Kidney capillary endothelial cell (primary cell): Measurements from ENCODE around the gene TIFAB.
"Not testable (repeated sequence)": the region's sequence is repeated elsewhere in the genome, so short reads cannot be mapped to it uniquely, and the experiment has no call there.

Experiments used
- DNase-seq: peaks from one replicate; pipeline ENCODE4 v3.0.0-alpha.2; 2018; ENCODE audit warnings: low spot score

Gene TIFAB, protein sequence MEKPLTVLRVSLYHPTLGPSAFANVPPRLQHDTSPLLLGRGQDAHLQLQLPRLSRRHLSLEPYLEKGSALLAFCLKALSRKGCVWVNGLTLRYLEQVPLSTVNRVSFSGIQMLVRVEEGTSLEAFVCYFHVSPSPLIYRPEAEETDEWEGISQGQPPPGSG

DNA sequence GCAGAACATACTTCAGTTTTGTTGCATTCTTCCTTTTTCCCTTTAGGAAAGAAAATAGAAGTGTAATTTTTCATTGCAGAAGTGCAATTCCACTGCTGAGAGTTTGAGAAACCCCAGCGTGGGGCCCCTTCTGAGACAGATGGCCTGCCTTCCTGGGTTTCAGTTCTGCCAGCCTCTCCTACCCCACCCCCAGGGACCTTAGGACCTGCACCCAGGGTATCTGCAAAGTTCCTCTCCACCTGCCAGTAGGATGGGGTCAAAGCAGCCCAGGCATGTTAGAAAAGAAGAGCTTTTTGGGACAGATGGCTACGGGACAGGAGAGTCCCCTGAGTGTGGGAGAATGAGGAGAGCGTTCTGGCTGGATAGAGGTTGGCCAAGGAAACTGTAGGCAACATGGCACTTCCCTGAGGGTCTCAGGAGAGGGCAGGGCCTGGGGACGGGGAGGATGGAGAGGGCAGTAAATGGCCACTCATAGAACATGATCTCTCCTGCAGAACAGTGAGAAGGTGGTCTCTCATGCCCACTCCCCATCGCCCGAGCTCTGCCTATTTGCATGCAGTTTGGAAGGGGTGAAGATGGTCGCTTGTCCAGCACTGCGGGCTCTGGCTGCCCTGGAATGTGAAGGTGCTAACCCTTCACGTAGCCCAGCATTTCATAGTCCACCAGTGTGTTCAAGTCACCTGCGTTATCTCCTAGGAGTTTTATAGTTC, at the start of gene TIFAB:
TSS of gene TIFAB (minus strand) at position 31 of the 710 bp plus-strand sequence. CDS start 2,412 bp downstream, outside the sequence.
- no peak for DNase-seq

DNA sequence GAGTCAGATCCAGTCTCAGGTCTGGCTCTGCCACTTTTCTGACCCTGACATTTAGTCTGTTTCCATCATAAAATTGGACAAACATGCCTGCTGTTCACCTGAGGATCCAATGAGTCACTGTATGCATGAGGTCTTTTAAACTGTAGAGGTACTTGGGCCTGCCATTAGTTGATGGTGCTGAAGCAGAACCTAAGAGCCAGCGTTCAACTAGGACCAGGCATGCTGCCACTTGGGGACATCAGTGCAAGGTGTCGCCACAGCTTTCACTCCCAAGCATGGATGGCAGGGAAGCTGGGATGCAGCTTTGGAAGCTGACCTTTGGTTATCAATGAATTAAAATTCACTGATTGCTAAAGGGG, 46.5 kb upstream of the TIFAB start:
- no peak for DNase-seq

DNA sequence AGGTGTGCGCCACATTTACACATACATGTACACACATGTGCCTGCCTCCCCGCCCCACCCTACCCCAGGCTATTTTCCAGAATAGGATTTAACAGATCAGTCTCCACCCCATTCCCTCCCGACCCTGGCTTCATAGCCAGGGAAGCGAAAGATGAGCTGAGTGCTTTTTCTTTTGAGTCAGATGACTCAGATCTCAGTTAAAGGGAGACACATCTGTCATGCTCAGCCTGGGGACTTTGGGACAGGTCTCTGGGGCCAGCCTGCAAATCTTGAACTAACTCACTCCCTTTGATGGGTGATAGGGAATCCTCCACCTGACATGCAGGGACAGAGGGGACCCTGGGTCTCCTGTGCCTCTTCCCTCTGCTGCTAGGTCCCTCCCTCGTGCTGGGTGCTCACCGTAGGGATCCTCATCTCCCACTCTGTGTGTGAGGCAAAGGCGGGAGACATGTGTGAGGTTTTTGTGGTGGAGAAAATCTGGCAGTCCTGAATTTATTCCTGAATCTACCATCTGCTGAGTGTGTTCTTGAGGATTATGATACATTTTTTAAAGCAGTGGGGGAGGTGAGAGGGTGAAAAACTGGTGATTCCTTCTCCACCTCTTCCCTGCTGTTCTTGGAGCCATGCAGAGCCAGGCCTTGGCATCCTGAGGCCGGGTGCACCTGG, 46.0 kb upstream of the TIFAB start:
- DNase-seq: no peak

DNA sequence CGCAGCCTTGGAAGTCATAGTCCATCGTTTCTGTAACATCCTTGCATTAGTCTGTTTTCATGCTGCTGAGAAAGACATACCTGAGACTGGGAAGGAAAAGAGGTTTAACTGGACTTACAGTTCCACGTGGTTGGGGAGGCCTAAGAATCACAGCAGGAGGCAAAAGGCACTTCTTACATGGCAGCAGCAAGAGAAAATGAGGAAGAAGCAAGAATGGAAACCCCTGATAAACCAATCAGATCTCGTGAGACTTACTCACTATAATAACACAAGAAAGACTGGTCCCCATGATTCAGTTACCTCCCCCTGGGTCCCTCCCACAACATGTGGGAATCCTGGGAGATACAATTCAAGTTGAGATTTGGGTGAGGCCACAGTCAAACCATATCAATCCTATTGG, 43.4 kb upstream of the TIFAB start:
- not testable (repeated sequence) for DNase-seq

DNA sequence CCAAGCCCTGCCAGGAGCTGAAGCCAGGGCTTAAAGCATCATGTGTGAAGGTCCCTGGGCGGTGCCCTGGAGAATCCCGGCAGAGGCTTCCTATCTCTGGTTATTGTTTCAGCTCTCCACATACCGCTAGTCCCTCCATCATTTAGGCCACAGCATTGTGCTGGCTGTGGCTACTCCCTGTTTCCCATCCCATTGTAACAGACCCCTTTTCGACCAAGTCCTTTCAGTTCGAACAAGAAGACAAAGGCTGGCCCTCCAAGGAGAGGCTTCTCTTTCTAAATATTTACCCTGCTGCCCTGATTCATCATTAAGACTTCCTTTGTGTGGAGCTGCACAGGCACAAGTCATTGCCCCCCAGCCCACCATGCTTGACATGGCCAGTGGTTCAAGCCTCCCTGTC, 42.0 kb upstream of the TIFAB start:
- no peak for DNase-seq

DNA sequence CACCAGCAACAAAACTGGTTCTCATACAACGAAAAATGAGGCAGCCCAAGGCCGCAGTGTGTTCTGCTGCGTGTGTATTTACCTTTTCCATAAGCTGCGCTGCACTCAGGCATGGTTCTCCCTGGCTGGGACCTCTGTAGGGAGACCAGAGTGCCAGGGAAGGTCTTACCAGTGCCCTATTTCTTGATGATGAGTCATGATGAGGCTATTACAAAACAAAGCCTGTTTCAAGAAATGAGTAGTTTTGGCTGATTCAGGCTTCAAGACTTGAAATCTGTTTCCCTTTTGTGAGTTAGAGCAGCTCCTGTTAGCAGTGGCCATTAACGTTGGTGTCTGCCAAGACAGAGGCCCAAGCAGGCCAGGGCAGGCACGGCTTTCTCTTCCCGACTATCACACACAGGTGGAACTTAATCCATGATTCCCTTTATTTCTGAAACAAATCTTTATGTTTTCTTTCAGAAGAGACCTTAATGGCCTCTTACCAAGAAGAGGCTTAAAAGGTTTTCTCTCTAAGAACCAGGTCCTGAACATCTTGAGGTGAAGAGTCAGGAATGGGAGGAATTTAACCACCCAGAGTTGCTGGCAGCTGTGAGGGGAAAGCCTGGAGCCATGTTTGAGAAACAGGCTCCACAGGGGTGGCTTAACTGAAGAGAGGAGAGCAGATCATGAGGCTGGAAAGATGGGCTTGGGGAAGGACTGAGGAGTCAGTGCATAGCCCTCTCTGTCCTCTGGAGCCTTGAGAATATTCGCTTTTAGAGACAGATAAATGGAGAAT, 41.4 kb upstream of the TIFAB start:
- peak; percentile 25 for DNase-seq

DNA sequence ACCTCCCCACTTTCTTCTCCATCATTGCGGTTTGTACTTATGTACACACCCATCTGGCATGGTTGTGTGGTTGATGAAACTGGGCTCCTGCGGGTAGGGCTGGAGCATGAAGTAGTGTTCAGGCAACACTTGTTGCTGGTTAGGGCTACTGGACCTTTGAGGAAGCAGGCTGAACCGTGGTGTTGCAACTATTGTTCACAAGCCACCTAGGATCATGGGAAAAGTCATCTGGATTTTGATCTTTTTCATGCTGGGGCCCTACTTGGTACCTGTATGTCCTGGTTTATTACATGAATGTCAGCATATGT, 40.1 kb upstream of the TIFAB start:
- DNase-seq: no peak

DNA sequence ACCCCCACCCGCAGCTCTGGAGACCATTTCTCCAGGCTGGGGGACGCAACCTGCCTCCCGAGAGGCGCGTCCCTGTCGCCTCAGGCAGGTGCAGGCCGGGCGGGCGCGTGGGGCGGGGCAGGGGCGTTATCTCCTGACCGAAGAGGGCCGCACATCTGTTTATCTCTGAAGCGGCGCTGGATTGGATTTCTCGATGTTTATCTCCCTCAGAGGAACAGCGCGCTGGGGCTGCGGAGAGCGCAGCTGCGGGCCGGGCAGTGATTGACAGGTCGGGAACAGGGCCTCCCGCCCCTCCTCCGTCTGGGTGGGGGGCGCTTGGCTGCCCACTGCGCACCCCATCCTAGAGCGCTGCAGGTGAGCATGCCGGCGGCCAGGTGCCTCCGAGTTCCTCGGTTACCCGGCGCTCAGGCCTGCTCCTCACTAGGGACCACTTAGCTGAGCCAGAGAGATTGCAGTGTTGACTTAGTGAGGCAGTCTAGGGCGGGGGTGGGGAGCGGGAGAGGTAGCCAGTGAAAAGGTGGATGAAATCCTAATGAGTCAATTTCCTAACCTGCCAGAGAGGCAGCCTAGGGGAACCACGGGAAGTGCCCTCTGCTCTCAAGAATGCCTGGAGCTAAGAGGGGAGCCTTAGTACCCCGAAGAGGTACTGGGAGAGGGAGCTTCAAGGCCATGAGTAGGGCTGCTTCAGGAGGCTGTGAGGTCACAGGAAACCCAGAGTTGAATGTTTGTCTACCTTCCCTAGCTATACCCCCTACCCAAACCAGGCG, 39.6 kb upstream of the TIFAB start:
- no peak for DNase-seq

DNA sequence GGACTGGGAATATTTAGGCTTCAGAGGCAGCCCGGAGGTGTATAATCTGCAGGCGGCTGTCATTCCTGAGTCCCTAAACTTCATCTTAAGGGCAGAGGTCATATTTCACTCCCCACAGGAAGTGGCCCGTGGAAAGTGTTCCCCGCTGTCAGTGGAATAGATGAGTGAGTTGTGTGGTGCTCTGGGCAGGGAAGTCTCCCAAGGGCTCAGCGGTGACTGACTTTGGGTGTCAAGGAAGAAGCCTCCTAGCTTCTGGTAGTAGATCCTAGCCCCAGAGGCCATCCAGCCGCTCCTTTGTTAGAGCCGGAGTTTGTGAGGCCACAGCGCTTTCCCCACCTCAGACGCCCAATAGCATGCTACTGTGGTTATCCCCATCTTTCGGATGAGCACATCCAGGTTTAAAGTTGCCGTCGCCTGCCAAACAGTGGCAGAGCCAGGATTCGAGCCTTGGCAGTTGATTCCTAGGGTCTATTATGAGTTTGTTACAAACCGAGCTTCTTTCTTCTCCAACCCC, 38.9 kb upstream of the TIFAB start:
- DNase-seq: no peak

DNA sequence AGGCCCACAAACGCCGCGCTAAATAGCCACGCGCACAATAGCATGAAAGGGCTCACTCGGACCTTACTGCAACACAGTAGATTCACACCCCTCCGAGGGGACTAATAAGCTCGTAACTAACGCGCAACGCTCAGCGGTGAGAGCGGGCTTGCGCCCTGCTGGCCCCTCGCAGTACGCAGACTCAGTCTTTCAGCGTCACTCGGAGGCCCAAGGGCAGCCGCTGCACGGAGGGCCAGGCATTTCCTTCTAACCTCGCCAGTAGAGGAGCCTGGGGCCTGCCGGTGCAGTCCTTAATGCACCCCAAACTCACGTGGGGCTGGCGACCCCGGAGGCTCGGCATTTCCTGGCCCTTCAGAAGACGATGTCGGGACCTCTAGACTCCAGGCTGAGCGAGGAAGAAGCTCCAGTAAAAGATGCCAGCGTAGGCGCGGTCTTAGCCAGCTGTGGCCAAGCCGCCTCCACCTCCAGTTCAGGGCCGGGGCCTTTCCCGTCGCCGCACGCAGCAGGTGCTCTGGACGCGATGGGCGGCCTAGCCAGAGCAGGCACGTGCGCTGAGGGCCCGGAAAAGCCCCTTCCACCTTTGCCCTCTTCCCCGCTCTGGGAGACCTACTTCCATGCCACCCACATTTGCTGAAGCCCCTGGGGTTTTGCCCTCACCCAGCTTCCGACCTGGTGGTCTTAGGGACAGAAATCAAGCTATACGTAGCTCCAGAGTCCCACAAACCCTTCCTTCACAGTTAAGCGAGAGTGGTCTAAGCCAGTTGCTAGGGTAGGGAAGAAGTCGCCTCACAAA, 38.3 kb upstream of the TIFAB start:
- no peak for DNase-seq

DNA sequence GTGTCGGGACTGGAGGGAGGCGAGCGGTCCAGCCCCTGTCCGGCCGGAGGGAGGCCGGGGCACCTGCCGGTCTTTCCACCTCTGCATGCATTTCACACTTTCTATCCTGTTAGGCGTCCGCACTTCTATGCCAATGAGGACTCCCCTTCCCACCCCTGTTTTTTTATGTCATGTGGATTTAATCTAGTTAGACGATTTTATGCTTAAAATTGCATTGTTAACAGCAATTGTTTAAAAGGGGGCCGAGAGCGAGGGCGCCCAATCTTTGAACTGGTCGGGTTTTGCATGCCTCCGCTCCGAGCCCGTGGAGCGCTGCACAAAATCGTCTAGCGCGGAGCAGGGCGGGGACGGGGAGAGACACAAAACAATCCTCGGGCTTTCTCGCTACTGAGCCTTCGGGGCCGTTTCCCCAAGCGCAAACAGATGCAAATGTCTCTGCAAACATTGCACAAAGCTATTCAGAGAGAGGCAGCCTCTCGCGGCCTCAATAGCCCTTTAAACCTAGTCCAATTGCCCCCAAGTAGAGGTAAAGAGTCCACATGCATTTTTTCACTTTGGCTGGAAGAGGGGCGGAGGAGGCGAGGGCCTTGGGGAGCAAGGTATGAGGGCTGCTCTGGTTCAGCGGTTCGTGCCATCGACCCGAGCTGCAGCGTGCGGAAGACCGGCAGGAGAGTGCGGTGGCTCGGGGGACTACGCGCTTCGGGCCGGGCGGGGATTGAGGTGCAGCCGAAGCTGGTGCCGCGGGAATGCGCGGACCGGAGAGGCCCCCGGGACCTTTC, 37.5 kb upstream of the TIFAB start:
- no peak for DNase-seq

DNA sequence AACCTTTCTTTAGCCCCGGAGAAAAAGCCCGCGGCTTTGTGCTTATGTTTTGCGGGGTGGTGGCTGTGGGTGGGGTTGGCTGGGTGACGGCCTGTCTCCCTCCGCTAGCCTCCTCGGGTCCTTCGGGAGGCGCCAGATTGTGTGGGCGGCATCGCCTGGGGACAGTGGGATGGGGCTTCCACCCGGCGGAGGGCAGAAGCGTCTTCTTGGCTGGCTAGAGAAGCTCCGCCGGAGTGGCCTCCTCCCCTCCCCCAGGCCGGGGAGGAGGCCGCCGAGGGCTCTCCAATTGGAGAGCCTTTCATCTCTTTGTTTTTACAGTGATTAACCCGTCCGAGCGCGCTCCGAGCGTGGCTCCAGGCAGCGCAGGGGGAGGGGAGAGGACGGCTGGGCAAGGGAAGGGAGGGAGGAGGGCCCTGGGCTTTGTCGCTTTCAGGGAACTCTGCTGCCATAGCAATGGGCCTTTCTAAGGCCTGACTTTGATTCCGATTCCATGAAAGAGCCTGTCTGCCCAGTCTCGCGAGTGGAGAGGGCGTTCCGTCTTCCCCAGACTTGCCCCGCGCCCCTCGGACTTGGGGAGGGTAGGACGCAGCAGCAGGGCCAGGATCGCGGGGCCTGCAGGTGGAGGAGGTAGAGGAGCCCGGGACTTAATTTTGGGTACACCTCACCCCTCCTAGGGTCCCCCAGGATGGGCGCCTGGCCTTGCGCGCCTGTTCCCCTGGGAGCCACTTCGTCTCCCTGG, 36.7 kb upstream of the TIFAB start:
- DNase-seq: no peak

DNA sequence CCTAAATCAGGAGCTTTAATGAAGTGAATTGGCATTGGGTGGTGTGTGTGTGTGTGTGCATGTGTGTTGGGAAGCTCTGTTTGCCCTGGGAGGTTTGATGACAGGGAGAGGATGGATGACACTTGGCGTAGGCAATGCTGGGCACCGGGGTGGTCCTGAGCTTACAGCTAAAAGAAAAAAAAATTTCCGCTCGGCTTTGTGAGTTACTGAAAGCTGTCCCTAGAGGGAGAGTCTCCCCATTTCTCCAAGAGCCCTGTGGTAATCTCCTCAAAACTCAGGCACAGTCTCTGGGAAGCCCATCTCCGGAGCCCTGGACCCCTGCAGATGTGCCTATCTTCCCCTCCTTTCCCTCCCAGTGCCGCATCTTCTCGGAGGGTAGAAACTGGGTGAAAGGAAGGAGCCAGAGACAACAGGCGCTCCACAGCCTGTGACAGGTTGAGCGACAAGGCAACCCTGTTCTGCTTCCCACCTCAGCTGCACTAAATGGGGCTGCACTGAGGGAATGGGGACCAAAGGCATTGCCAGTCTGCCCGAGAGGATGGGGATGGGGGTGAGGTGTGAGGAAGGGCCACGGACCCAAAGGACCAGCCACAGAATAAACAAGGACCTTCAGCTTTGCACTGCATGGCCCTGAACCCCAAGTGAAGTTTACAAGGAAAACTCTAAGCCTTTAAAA, 35.8 kb upstream of the TIFAB start:
- DNase-seq: no peak

DNA sequence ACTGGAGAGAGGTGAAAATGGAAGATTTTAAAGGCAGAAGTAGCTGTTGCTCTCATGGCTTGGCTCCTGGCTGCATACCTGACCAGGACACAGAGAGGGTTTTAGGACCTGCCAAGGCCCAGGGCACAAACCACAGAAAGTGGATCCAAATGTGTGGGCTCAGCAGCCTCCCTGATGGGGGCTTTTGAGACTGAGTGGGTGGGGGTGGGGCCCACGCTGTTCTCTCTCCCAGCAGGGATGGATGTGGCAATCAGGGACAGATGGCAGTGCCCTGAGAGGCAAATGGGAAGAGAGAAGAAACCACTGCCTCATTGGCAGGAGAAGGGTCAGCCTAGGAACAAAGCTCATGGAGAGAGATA, 34.9 kb upstream of the TIFAB start:
- DNase-seq: no peak

DNA sequence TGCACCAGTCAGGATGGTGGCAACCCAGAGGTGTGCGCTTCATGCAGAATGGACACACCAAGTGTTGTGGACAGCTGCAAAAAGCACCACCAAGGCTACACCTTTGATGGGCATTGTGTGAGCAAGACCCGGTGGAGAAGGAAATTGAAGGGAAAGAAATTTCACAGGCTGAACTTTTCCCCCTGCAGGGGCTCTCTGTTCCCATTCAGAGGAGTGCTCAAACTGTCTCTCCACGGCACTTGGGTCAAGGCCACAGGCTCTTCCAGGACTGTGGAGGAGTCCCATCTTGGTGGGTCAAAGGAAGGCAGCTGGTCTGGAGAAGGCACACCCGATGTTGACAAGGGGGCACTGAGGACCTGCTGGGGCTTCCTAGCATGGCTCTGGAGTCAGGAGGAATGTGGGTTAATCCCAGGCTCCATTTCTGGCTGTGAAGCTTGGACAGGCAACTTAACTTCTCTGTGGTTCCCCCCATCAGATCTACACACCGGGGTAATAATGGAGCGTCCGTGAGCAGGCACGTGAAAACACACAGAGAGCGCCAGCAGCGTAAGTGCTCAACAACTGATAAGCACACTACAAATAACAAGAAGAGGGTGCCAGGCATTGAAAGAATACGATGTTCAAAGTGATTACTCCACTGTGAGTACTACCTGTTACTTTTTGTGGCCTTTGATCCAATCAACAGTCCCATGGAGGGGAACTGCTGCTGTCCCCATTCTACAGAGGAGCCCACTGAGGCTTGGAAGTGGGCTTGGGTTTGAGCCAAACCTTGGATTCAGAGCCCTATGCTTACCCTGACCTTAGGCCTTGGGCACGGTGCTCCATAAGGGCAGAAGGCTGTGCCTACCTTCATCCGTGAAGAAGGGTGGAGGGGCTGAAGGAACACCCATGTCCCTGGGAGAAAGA, 34.2 kb upstream of the TIFAB start:
- no peak for DNase-seq

DNA sequence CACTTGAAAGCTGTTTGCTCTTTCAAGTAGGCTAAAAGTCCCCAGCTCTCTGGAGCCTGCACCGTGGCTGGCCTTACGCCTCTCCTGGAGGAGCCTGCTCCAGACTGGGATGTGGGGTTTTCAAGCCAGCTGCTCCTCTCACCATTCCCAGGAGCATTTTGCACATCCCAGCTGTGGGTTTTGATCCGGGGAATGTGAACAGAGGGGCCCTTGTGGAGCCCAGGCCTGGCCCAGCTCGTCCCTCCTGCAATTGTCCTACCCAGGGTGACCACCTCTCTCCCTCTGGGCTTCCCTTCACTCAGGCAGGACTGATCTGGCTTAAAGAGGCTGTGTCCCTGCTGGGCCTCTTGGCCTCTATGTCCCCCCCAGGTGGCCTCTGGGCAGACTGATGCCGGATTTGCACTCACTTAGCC, 32.5 kb upstream of the TIFAB start:
- DNase-seq: no peak

DNA sequence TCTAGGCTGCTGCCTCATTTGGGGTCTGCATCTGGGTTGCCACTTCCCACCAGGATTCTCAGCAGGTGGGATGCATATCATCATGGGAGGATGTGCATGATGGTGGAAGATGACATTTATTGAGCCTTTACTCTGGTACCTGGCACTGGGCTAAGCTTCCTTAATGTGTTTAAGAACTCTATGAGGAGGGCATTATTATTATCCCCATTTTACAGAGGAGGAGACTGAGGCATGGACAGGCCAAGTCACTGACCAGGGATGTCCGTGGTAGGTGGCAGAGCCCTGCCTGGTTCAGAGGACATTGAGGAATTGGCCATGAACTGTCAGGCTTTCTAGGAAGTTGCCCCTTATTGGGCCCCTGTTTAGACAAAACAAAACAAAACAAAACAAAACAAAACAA, 31.1 kb upstream of the TIFAB start:
- no peak for DNase-seq

DNA sequence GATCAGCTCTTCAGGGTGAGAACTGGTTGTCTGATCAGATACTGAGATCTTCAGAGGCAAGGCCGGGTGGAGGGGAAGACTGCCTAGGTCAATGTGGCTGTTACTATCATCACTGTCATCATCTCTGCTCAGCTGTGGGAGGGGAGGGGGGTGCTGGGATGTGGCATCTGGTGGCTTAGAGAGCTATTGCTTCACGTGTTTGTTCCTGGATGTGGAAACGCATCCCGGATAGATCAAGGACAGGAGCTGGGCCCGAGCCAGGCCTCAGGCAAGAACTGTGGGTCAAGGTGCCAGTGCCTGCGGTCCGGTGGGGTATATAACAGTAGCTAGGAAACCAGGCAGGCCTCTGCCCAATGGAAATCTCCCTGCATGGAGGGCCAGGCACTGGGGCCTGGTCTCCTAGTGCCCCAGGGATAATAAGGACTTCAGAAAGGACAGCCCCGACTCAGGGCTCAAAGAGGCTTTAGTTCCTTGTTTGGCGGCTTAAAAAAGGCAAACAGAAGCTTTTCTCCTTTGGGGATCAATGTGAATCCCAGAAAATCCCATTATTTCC, 30.3 kb upstream of the TIFAB start:
- DNase-seq: no peak
